Testis (tissue), 2 donors: ENCODE measurements around the gene CREB3.

Experiments
- POLR2A ChIP-seq: fragments of 450-650 bp; IDR thresholded peaks from one replicate; pipeline ENCODE4 v1.6.1; 2017; ENCODE audit warnings: antibody characterized with exemption, mild to moderate bottlenecking, moderate library complexity
- TF ChIP-seq, protein P1 (sequence below), 3 experiments: fragments of 450-650 bp in 2 of 3; fragments of 200-600 bp in 1 of 3; sonication (generic) in 1 of 3; IDR thresholded peaks; one replicate each; pipeline ENCODE4 v1.5.1; 2016 to 2019; ENCODE audit warnings: antibody characterized with exemption in 3 of 3, mild to moderate bottlenecking in 2 of 3, moderate library complexity in 1 of 3

DNA sequence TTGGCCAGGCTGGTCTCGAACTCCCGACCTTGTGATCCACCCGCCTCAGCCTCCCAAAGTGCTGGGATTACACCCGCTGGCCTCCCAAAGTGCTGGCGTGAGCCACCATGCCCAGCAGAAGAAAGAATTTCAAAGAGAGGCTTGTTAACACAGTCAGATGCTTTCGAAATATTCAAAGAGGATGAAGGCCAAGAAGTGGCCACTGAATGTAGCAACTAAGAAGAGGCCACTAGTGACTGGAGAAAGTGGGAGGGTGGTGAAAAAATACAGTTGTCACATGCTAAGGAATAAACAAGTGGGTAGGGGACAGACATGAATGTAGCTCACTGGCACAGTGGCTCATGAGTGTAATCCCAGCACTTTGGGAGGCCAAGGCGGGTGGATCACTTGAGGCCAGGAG, 29.8 kb upstream of the CREB3 start:
- no peak for TF ChIP-seq POLR2A
- TF ChIP-seq, protein P1, sequence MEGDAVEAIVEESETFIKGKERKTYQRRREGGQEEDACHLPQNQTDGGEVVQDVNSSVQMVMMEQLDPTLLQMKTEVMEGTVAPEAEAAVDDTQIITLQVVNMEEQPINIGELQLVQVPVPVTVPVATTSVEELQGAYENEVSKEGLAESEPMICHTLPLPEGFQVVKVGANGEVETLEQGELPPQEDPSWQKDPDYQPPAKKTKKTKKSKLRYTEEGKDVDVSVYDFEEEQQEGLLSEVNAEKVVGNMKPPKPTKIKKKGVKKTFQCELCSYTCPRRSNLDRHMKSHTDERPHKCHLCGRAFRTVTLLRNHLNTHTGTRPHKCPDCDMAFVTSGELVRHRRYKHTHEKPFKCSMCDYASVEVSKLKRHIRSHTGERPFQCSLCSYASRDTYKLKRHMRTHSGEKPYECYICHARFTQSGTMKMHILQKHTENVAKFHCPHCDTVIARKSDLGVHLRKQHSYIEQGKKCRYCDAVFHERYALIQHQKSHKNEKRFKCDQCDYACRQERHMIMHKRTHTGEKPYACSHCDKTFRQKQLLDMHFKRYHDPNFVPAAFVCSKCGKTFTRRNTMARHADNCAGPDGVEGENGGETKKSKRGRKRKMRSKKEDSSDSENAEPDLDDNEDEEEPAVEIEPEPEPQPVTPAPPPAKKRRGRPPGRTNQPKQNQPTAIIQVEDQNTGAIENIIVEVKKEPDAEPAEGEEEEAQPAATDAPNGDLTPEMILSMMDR (IDR thresholded peaks at IDR 0.05), result no peak
